A673 (cell line): ENCODE measurements around the gene LTB4R2. TPM values are rescaled to one million over a fixed set of nuclear protein-coding genes. Genes with fewer than 3 reads are reported as not detected.

Experiments
- BruUV-seq: library from RNA; stranded (reverse); fragments of 400-500 nt; replicated peaks from 2 replicates; lab custom pipeline; 2021; lab: Mats Ljungman, UMichigan
- CTCF ChIA-PET: fragments of 300-600 bp; sonication (Branson Sonifier 250); formaldehyde crosslinking; loops from one replicate; lab custom pipeline; 2022; ENCODE audit warnings: antibody characterized with exemption; lab: Charles Lee
- POLR2A ChIA-PET: fragments of 300-600 bp; sonication (Branson Sonifier 250); formaldehyde crosslinking; loops from one replicate; lab custom pipeline; 2022; ENCODE audit warnings: antibody characterized with exemption; ENCODE audit not compliant: low non-redundant PET; lab: Charles Lee
- DNase-seq: peaks from one replicate; pipeline ENCODE4 v3.0.0-alpha.2; 2015; ENCODE audit warnings: low spot score
- H3K27ac ChIP-seq: fragments of 200-600 bp; sonication (generic); 2 replicates; pipeline ENCODE4 v1.5.1; 2016; ENCODE audit warnings: mixed run types, low read depth, mild to moderate bottlenecking, mixed read lengths, antibody characterized with exemption, low read length; ENCODE audit not compliant: poor library complexity, severe bottlenecking
- H3K27me3 ChIP-seq: fragments of 200-600 bp; sonication (generic); replicated peaks from 2 replicates; pipeline ENCODE4 v1.6.1; 2017; ENCODE audit warnings: mixed run types, low read depth, mild to moderate bottlenecking, mixed read lengths, antibody characterized with exemption, low read length; ENCODE audit not compliant: insufficient read depth, poor library complexity
- H3K36me3 ChIP-seq: fragments of 200-600 bp; sonication (generic); 2 replicates; pipeline ENCODE4 v1.6.1; 2016; ENCODE audit warnings: mixed run types, mild to moderate bottlenecking, mixed read lengths, antibody characterized with exemption, low read length; ENCODE audit not compliant: insufficient read depth, poor library complexity, severe bottlenecking
- H3K4me1 ChIP-seq: fragments of 200-600 bp; sonication (generic); 2 replicates; pipeline ENCODE4 v1.6.1; 2017; ENCODE audit warnings: mixed run types, mild to moderate bottlenecking, mixed read lengths, antibody characterized with exemption, low read length; ENCODE audit not compliant: insufficient read depth, poor library complexity, severe bottlenecking
- H3K4me3 ChIP-seq: fragments of 200-600 bp; sonication (generic); 2 replicates; pipeline ENCODE4 v1.5.1; 2016; ENCODE audit warnings: low read depth, mixed run types, mild to moderate bottlenecking, mixed read lengths, low read length; ENCODE audit not compliant: poor library complexity, severe bottlenecking
- H3K9me3 ChIP-seq: fragments of 200-600 bp; sonication (generic); 2 replicates; pipeline ENCODE4 v1.6.1; 2016; ENCODE audit warnings: mixed run types, low read depth, mild to moderate bottlenecking, mixed read lengths, antibody characterized with exemption, low read length; ENCODE audit not compliant: poor library complexity, severe bottlenecking
- EZH2 ChIP-seq: fragments of 200-600 bp; sonication (generic); IDR thresholded peaks from 2 replicates; pipeline ENCODE4 v1.6.1; 2017; ENCODE audit warnings: borderline replicate concordance, low read depth, mild to moderate bottlenecking, mixed read lengths, antibody characterized with exemption, low read length; ENCODE audit not compliant: poor library complexity, severe bottlenecking
- intact Hi-C: fragments of 100-400 bp; cut with micrococcal nuclease; formaldehyde crosslinking; loops from one replicate; pipeline ENCODE4 v1.10.0; 2022; ENCODE audit not compliant: unreplicated experiment
- total RNA-seq: library from RNA; stranded (reverse); gene quantifications from 2 replicates; pipeline ENCODE4 v1.2.3, GENCODE V29; 2021
- TF ChIP-seq, protein P1 (sequence below): fragments of 300-800, 200-600 bp; sonication (generic); conservative IDR thresholded peaks from 2 replicates; pipeline ENCODE4 v1.5.1; 2017; ENCODE audit warnings: low read depth, mild to moderate bottlenecking, antibody characterized with exemption, low read length, moderate library complexity, mixed read lengths

The LTB4R2 gene
- total RNA-seq, 1 experiment from 2014 or later, result 7.6 TPM

- no TSS peak for BruUV-seq
- Histone ChIP-seq H3K27ac (no peak overlapping the region), H3K4me3 (no peak overlapping the region), H3K9me3 (no peaks in the 10 kb centered on the region), H3K4me1 (no peaks in the 10 kb centered on the region), H3K36me3 (no peaks in the 10 kb centered on the region), H3K27me3 (no peaks in the 10 kb centered on the region)
- no peak for DNase-seq
- intact Hi-C loops, result no loop called here
- TF ChIP-seq, protein P1, sequence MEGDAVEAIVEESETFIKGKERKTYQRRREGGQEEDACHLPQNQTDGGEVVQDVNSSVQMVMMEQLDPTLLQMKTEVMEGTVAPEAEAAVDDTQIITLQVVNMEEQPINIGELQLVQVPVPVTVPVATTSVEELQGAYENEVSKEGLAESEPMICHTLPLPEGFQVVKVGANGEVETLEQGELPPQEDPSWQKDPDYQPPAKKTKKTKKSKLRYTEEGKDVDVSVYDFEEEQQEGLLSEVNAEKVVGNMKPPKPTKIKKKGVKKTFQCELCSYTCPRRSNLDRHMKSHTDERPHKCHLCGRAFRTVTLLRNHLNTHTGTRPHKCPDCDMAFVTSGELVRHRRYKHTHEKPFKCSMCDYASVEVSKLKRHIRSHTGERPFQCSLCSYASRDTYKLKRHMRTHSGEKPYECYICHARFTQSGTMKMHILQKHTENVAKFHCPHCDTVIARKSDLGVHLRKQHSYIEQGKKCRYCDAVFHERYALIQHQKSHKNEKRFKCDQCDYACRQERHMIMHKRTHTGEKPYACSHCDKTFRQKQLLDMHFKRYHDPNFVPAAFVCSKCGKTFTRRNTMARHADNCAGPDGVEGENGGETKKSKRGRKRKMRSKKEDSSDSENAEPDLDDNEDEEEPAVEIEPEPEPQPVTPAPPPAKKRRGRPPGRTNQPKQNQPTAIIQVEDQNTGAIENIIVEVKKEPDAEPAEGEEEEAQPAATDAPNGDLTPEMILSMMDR, result no peak
- no peak for TF ChIP-seq EZH2
- POLR2A ChIA-PET, result no interaction called here
- CTCF ChIA-PET, result interaction anchor here (0.9 kb wide), 1 partner anchor 17 kb away, joined by 3 read pairs; the partner anchor contains the start of gene NOP9
Measured at GRCh38 chr14:24317141-24317928, 7.4 kb downstream of the LTB4R2 start.

DNA sequence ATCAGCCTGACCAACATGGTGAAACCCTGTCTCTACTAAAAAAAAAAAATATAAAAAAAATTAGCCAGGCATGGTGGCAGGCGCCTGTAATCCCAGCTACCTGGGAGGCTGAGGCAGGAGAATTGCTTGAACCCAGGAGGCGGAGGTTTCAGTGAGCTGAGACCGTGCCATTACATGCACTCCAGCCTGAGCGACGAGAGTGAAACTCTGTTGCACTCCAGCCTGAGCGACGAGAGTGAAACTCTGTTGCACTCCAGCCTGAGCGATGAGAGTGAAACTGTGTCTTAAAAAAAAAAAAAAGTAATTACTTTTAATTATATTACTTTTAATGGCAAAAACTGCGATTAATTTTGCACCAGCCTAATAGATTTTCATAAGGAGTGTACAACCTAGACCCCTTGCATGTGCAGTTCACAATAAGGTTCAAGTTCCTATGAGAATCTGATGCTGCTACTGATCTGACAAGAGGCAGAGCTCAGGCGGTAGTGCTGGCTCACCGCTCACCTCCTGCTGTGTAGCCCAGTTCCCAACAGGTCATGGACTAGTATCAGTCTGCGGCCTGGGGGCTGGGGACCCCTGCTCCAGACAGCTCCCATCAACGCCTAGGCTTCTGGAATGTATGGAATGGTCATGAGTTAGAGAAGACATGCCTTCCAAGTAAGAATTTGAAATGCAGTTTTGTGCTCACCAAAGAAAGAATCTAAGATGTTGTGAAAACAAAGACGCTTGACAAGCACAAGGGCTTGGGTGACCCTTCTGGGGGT, 11.5 kb downstream of the LTB4R2 start:
- DNase-seq, result no peak
- CTCF ChIA-PET, result interaction anchor here (1.0 kb wide), 1 partner anchor 10 kb away, joined by 10 read pairs; no protein-coding TSS in a partner anchor
- Histone ChIP-seq H3K9me3 (no peaks in the 10 kb centered on the region), H3K4me1 (no peaks in the 10 kb centered on the region), H3K36me3 (no peaks in the 10 kb centered on the region), H3K4me3 (no peak overlapping the region), H3K27me3 (no peaks in the 10 kb centered on the region), H3K27ac (no peak overlapping the region)
- TF ChIP-seq EZH2, result no peak
- TF ChIP-seq, protein P1, result no peak
- POLR2A ChIA-PET, result interaction anchor here (0.6 kb wide), 1 partner anchor 191 kb away, joined by 4 read pairs; the partner anchor contains the start of gene FITM1
- no TSS peak for BruUV-seq
- intact Hi-C loops, result no loop called here

DNA sequence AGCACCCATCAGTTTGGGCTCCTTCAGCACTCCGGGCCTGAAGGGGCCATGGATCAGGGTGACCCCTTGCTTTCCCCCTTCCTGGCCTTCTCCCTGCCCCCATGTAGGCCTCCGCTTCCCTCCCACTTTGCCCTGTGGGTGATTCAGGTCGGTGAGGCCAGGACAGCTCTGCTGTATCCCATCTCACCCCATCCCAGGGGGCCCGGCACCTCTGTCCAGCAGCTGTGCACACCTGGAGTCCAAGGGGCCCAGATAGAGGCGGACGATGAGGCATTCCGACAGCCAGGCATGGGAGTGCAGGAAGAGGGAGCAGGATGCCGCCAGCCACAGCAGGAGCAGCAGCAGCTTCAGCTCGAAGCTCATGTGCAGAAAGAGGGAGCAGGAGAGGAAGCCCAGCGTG, 12.7 kb downstream of the LTB4R2 start:
- Histone ChIP-seq H3K36me3 (no peaks in the 10 kb centered on the region), H3K4me3 (no peak overlapping the region), H3K27me3 (no peaks in the 10 kb centered on the region), H3K4me1 (no peaks in the 10 kb centered on the region), H3K27ac (no peak overlapping the region), H3K9me3 (no peaks in the 10 kb centered on the region)
- DNase-seq, result no peak
- ChIA-PET POLR2A (no interaction called here), CTCF (interaction anchor here (1.0 kb wide), 1 partner anchor 11 kb away, joined by 10 read pairs; no protein-coding TSS in a partner anchor)
- intact Hi-C loops, result no loop called here
- BruUV-seq, result no TSS peak
- TF ChIP-seq, protein P1, result no peak
- no peak for TF ChIP-seq EZH2
